Upper lobe of left lung (tissue), 4 donors: ENCODE measurements around the gene WDR35.
"Not testable (repeated sequence)": the region's sequence is repeated elsewhere in the genome, so short reads cannot be mapped to it uniquely, and the experiment has no call there.

ENCODE experiments used
- POLR2A ChIP-seq, 4 donors: fragments of 450-650 bp; IDR thresholded peaks; one replicate each; pipeline ENCODE4 v1.5.1; 2016 to 2017; ENCODE audit warnings: antibody characterized with exemption in 4 of 4, mild to moderate bottlenecking in 2 of 4
- TF ChIP-seq, protein P1 (sequence below), 6 experiments: fragments of 450-650 bp in 4 of 6; fragments of 200-600 bp in 2 of 6; sonication (generic) in 2 of 6; IDR thresholded peaks; one replicate each; pipeline ENCODE4 v1.5.1; 2016 to 2019; ENCODE audit warnings: antibody characterized with exemption in 6 of 6

DNA sequence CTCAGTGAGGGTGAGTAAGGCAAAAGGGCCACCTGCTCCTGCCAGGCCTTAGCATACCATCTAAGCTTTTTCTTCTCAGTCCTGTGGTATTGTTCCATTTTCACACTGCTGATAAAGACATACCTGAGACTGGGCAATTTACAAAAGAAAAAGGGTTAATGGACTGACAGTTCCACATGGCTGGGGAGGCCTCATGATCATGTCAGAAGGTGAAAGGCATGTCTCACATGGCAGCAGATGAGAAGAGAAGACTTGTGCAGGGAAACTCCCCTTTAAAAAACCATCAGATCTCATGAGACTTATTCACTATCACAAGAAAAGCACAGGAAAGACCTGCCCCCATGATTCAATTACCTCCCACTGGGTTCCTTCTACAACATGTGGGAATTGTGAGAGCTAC lies 109.7 kb downstream of the WDR35 start:
- TF ChIP-seq, protein P1, sequence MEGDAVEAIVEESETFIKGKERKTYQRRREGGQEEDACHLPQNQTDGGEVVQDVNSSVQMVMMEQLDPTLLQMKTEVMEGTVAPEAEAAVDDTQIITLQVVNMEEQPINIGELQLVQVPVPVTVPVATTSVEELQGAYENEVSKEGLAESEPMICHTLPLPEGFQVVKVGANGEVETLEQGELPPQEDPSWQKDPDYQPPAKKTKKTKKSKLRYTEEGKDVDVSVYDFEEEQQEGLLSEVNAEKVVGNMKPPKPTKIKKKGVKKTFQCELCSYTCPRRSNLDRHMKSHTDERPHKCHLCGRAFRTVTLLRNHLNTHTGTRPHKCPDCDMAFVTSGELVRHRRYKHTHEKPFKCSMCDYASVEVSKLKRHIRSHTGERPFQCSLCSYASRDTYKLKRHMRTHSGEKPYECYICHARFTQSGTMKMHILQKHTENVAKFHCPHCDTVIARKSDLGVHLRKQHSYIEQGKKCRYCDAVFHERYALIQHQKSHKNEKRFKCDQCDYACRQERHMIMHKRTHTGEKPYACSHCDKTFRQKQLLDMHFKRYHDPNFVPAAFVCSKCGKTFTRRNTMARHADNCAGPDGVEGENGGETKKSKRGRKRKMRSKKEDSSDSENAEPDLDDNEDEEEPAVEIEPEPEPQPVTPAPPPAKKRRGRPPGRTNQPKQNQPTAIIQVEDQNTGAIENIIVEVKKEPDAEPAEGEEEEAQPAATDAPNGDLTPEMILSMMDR (IDR thresholded peaks at IDR 0.05): not testable (repeated sequence)
- not testable (repeated sequence) for TF ChIP-seq POLR2A (IDR thresholded peaks at IDR 0.05)
